Kidney (tissue), 14 donors: ENCODE measurements around the gene GNG4. TPM values are rescaled to one million over a fixed set of nuclear protein-coding genes. Genes with fewer than 3 reads are reported as not detected.
A peak's percentile ranks its signal among the peaks of the same experiment; 100 is the strongest.

Experiments used
- DNase-seq, 5 donors: peaks; one replicate each; pipeline ENCODE4 v3.0.0-alpha.2; 2013 to 2020
- FAIRE-seq: peaks from 2 replicates; lab custom pipeline; 2012; peaks lifted over from hg19 to GRCh38; lab: Jason Lieb, UNC
- H3K27ac ChIP-seq, 2 donors: one replicate each; pipeline ENCODE4 v1.7.0; 2013; ENCODE audit warnings: low read depth in 2 of 2, low read length in 2 of 2, inconsistent platforms in 1 of 2
- H3K27me3 ChIP-seq: one replicate; pipeline ENCODE4 v1.7.1; 2013; ENCODE audit warnings: low read length, inconsistent platforms; ENCODE audit not compliant: control insufficient read depth, insufficient read depth
- H3K36me3 ChIP-seq, 3 donors: one replicate each; pipeline versions ENCODE4 v1.7.0 to v1.7.1; 2013; ENCODE audit warnings: low read length in 3 of 3, control low read depth in 1 of 3, inconsistent platforms in 1 of 3; ENCODE audit not compliant: insufficient read depth in 3 of 3, control insufficient read depth in 2 of 3
- H3K4me1 ChIP-seq, 3 donors: one replicate each; pipeline versions ENCODE4 v1.7.0 to v1.7.1; 2013; ENCODE audit warnings: low read length in 3 of 3, inconsistent platforms in 1 of 3, low read depth in 1 of 3; ENCODE audit not compliant: control insufficient read depth in 2 of 3, insufficient read depth in 2 of 3
- H3K4me3 ChIP-seq, 3 donors: one replicate each; pipeline versions ENCODE4 v1.7.0 to v1.8.1; 2013; ENCODE audit warnings: low read length in 3 of 3, control low read depth in 1 of 3, inconsistent platforms in 1 of 3
- H3K9ac ChIP-seq, 3 donors: one replicate each; pipeline versions ENCODE4 v1.7.0 to v1.7.1; 2013; ENCODE audit warnings: low read length in 3 of 3, control low read depth in 1 of 3, inconsistent platforms in 1 of 3
- H3K9me3 ChIP-seq, 3 donors: one replicate each; pipeline versions ENCODE4 v1.7.0 to v1.7.1; 2013; ENCODE audit warnings: low read length in 3 of 3, control low read depth in 1 of 3, inconsistent platforms in 1 of 3; ENCODE audit not compliant: control insufficient read depth in 2 of 3, insufficient read depth in 1 of 3
- CTCF ChIP-seq: IDR thresholded peaks from 3 replicates; pipeline ENCODE4 v1.5.1; 2012; ENCODE audit warnings: mild to moderate bottlenecking, moderate library complexity, borderline replicate concordance; ENCODE audit not compliant: insufficient read depth; ENCODE audit errors: extremely low read depth
- intact Hi-C: fragments of 100-400 bp; cut with DNase I; formaldehyde crosslinking; loops from one replicate; pipeline ENCODE4 v1.11.1; 2022
- polyA plus RNA-seq: library from polyadenylated mRNA; stranded (reverse); fragments of 350-450 nt; fragmentation: Illumina TruSeq; extraction: RNeasy Lipid Tissue Mini Kit (QIAGEN cat#74804); gene quantifications from one replicate; pipeline ENCODE4 v1.2.3, GENCODE V29; 2014; ENCODE audit warnings: low read depth, low replicate concordance; ENCODE audit not compliant: insufficient read depth
- total RNA-seq: library from RNA; stranded (reverse); fragmentation: NEBNext Ultra II Directional; extraction: Animal tissue kit (Norgen Biotek cat#: 25700); gene quantifications from one replicate; pipeline ENCODE4 v1.2.1, GENCODE V29; 2021
- donor health status: control.
- donor health status: control.
- donor health status: control.
- donor health status: control.
- donor health status: control.
- donor health status: DM: yes; HTN: yes; CAD: no.
- donor health status: Normal renal cell carcinoma (clear cell type).

Gene GNG4
- total and polyA plus RNA-seq, 2 donors from 2014 or later, result 4.5 TPM; not detected in 1

GRCh38 chr1:235503403-235504121, 146.0 kb downstream of the GNG4 start:
- no peaks in the 10 kb centered on the region for H3K36me3 ChIP-seq
- H3K9ac ChIP-seq, result peak overlapping the region; percentile 74 to 87 (median 74)
- DNase-seq (peak; percentile 64 to 84 (median 83)), FAIRE-seq (no peak)
- TF ChIP-seq CTCF, result no peak
- no peaks in the 10 kb centered on the region for H3K9me3 ChIP-seq
- peaks cover 0 to 2% (median 0%) of the 10 kb centered on the region in 3 donors for H3K4me1 ChIP-seq
- intact Hi-C loops, result no loop called here
- H3K27ac ChIP-seq, result peak overlapping the region; percentile 90 to 93
- H3K4me3 ChIP-seq, result peak overlapping the region; percentile 68 to 91 (median 90)
- no peaks in the 10 kb centered on the region for H3K27me3 ChIP-seq

- H3K4me3 ChIP-seq, result peak overlapping the region; percentile 68 to 91 (median 90)
- no peaks in the 10 kb centered on the region for H3K9me3 ChIP-seq
- intact Hi-C loops, result no loop called here
- H3K36me3 ChIP-seq, result no peaks in the 10 kb centered on the region
- DNase-seq (peak in 2 of 5 donors; percentile 76 to 81), FAIRE-seq (no peak)
- H3K4me1 ChIP-seq, result peaks cover 0 to 2% (median 0%) of the 10 kb centered on the region in 3 donors
- TF ChIP-seq CTCF, result no peak
- peak overlapping the region; percentile 74 to 87 (median 74) for H3K9ac ChIP-seq
- peak overlapping the region; percentile 90 to 93 for H3K27ac ChIP-seq
- H3K27me3 ChIP-seq, result no peaks in the 10 kb centered on the region
These were observed 146.8 kb downstream of the GNG4 start for GRCh38 chr1:235502601-235503402.

GRCh38 chr1:235500971-235501540, 148.5 kb downstream of the GNG4 start:
- Histone ChIP-seq H3K27ac (no peak overlapping the region), H3K27me3 (no peaks in the 10 kb centered on the region), H3K9me3 (no peaks in the 10 kb centered on the region), H3K4me1 (peaks cover 0 to 2% (median 0%) of the 10 kb centered on the region in 3 donors), H3K9ac (no peak overlapping the region), H3K4me3 (no peak overlapping the region), H3K36me3 (no peaks in the 10 kb centered on the region)
- DNase-seq (no peak), FAIRE-seq (no peak)
- intact Hi-C loops, result no loop called here
- no peak for TF ChIP-seq CTCF

Other genes with a start within 250 kb of the GNG4 start
- gene B3GALNT2, start 145.3 kb downstream of the GNG4 start, total RNA-seq, result 14.4 TPM
- gene B3GALNT2, start 145.3 kb downstream of the GNG4 start, polyA plus RNA-seq, result 2.0 TPM
- gene LYST, start 217.1 kb upstream of the GNG4 start, total RNA-seq, result 30.3 TPM
- 4.6 TPM for gene LYST, start 217.1 kb upstream of the GNG4 start, polyA plus RNA-seq